Neural progenitor cell (in vitro differentiated cells): ENCODE measurements around the gene ASB8. TPM values are rescaled to one million over a fixed set of nuclear protein-coding genes. Genes with fewer than 3 reads are reported as not detected.

Source experiments
- DNase-seq: peaks from one replicate; pipeline ENCODE4 v3.0.0-alpha.2; 2016; ENCODE audit warnings: low spot score
- H2AFZ ChIP-seq: fragments of 200-600 bp; sonication (generic); replicated peaks from 2 replicates; pipeline ENCODE4 v1.6.1; 2016; ENCODE audit warnings: antibody characterized with exemption
- H3F3A ChIP-seq: fragments of 200-600 bp; sonication (generic); 2 replicates; pipeline ENCODE4 v1.6.1; 2016; ENCODE audit warnings: antibody characterized with exemption, low read depth
- H3K27ac ChIP-seq: fragments of 200-600 bp; sonication (generic); 2 replicates; pipeline ENCODE4 v1.5.1; 2016; ENCODE audit warnings: mild to moderate bottlenecking
- H3K27me3 ChIP-seq: fragments of 200-600 bp; sonication (generic); 2 replicates; pipeline ENCODE4 v1.6.1; 2016; ENCODE audit warnings: mild to moderate bottlenecking, moderate library complexity
- H3K36me3 ChIP-seq: fragments of 200-600 bp; sonication (generic); 2 replicates; pipeline ENCODE4 v1.5.1; 2016
- H3K4me1 ChIP-seq: fragments of 200-600 bp; sonication (generic); 2 replicates; pipeline ENCODE4 v1.6.1; 2016; ENCODE audit warnings: mixed run types
- H3K4me2 ChIP-seq: fragments of 200-600 bp; sonication (generic); 2 replicates; pipeline ENCODE4 v1.6.1; 2016
- H3K4me3 ChIP-seq: fragments of 200-600 bp; sonication (generic); 2 replicates; pipeline ENCODE4 v1.5.1; 2016
- H3K79me2 ChIP-seq: fragments of 200-600 bp; sonication (generic); 2 replicates; pipeline ENCODE4 v1.6.1; 2016; ENCODE audit warnings: low read depth
- H3K9ac ChIP-seq: fragments of 200-600 bp; sonication (generic); 2 replicates; pipeline ENCODE4 v1.6.1; 2016
- H3K9me3 ChIP-seq: fragments of 200-600 bp; sonication (generic); 2 replicates; pipeline ENCODE4 v1.5.1; 2016; ENCODE audit warnings: low read depth
- H4K20me1 ChIP-seq: fragments of 200-600 bp; sonication (generic); 2 replicates; pipeline ENCODE4 v1.6.1; 2016; ENCODE audit warnings: low read depth
- H3K27ac Mint-ChIP-seq: 3 replicates; pipeline ENCODE4 v1.8.0; 2021; ENCODE audit warnings: mixed read lengths
- H3K27me3 Mint-ChIP-seq: 2 replicates; pipeline ENCODE4 v1.8.0; 2022; ENCODE audit warnings: low read depth, mild to moderate bottlenecking, inconsistent platforms, moderate library complexity, mixed read lengths; ENCODE audit not compliant: insufficient read depth
- H3K36me3 Mint-ChIP-seq: 3 replicates; pipeline ENCODE4 v1.8.0; 2021; ENCODE audit warnings: mixed read lengths
- H3K4me1 Mint-ChIP-seq: 3 replicates; pipeline ENCODE4 v1.8.0; 2021; ENCODE audit warnings: mixed read lengths
- H3K4me3 Mint-ChIP-seq: 3 replicates; pipeline ENCODE4 v1.8.0; 2021; ENCODE audit warnings: mild to moderate bottlenecking, moderate library complexity, mixed read lengths
- H3K9me3 Mint-ChIP-seq: 3 replicates; pipeline ENCODE4 v1.8.0; 2020; ENCODE audit warnings: mixed read lengths
- CTCF ChIP-seq: fragments of 200-600 bp; sonication (generic); IDR thresholded peaks from 2 replicates; pipeline ENCODE4 v1.5.1; 2017; ENCODE audit warnings: antibody characterized with exemption, mild to moderate bottlenecking
- EZH2 ChIP-seq: fragments of 200-600 bp; sonication (generic); IDR thresholded peaks from 2 replicates; pipeline ENCODE4 v1.6.1; 2017; ENCODE audit warnings: antibody characterized with exemption, mild to moderate bottlenecking, moderate library complexity
- EZH2phosphoT487 ChIP-seq: fragments of 200-600 bp; sonication (generic); IDR thresholded peaks from 2 replicates; pipeline ENCODE4 v1.6.1; 2017; ENCODE audit warnings: antibody characterized with exemption
- total RNA-seq: library from RNA; depleted of rRNA; stranded (reverse); fragments of >200 nt; gene quantifications from 2 replicates; pipeline ENCODE4 v1.2.3, GENCODE V29; 2015; ENCODE audit warnings: low replicate concordance

Gene ASB8
- total RNA-seq, 1 donor from 2014 or later, result 4.2 TPM

GRCh38 chr12:48143898-48144297 is 13.4 kb downstream of the ASB8 start:
- H3K4me1 ChIP-seq, result no peaks in the 10 kb centered on the region
- no peaks in the 10 kb centered on the region for H3K27me3 ChIP-seq
- no peak overlapping the region for H3K4me2 ChIP-seq
- H3K9me3 Mint-ChIP-seq, result no peaks in the 10 kb centered on the region
- H3K4me3 ChIP-seq, result no peak overlapping the region
- H3K27ac ChIP-seq, result no peak overlapping the region
- no peaks in the 10 kb centered on the region for H3K4me1 Mint-ChIP-seq
- DNase-seq, result no peak
- no peaks in the 10 kb centered on the region for H3K9me3 ChIP-seq
- no peaks in the 10 kb centered on the region for H4K20me1 ChIP-seq
- no peak for TF ChIP-seq CTCF
- TF ChIP-seq EZH2phosphoT487, result no peak
- no peak for TF ChIP-seq EZH2
- H3K36me3 ChIP-seq, result peaks cover 13% of the 10 kb centered on the region
- H3K79me2 ChIP-seq, result no peaks in the 10 kb centered on the region
- H3F3A ChIP-seq, result peaks cover 4% of the 10 kb centered on the region
- H3K4me3 Mint-ChIP-seq, result no peak overlapping the region
- peaks cover 4% of the 10 kb centered on the region for H3K27me3 Mint-ChIP-seq
- H3K27ac Mint-ChIP-seq, result no peak overlapping the region
- no peak overlapping the region for H2AFZ ChIP-seq
- H3K36me3 Mint-ChIP-seq, result peaks cover 47% of the 10 kb centered on the region
- no peak overlapping the region for H3K9ac ChIP-seq

GRCh38 chr12:48142818-48143674 is 14.3 kb downstream of the ASB8 start:
- H3K9ac ChIP-seq, result no peak overlapping the region
- Mint-ChIP-seq H3K36me3 (peaks cover 46% of the 10 kb centered on the region), H3K4me1 (no peaks in the 10 kb centered on the region), H3K4me3 (no peak overlapping the region), H3K9me3 (no peaks in the 10 kb centered on the region), H3K27ac (no peak overlapping the region), H3K27me3 (peaks cover 4% of the 10 kb centered on the region)
- H2AFZ ChIP-seq, result no peak overlapping the region
- H3K27me3 ChIP-seq, result no peaks in the 10 kb centered on the region
- no peak overlapping the region for H3K4me2 ChIP-seq
- peaks cover 13% of the 10 kb centered on the region for H3K36me3 ChIP-seq
- H3K9me3 ChIP-seq, result no peaks in the 10 kb centered on the region
- DNase-seq, result no peak
- H3K79me2 ChIP-seq, result no peaks in the 10 kb centered on the region
- no peaks in the 10 kb centered on the region for H4K20me1 ChIP-seq
- H3K27ac ChIP-seq, result no peak overlapping the region
- H3K4me1 ChIP-seq, result no peaks in the 10 kb centered on the region
- H3F3A ChIP-seq, result peaks cover 4% of the 10 kb centered on the region
- TF ChIP-seq EZH2, result no peak
- TF ChIP-seq EZH2phosphoT487, result no peak
- no peak for TF ChIP-seq CTCF
- no peak overlapping the region for H3K4me3 ChIP-seq

GRCh38 chr12:48135027-48135426 is 22.3 kb downstream of the ASB8 start:
- Histone ChIP-seq H3K9ac (no peak overlapping the region), H3K4me3 (no peak overlapping the region), H2AFZ (no peak overlapping the region), H3K27ac (no peak overlapping the region), H3K4me2 (no peak overlapping the region), H3F3A (no peaks in the 10 kb centered on the region), H3K79me2 (no peaks in the 10 kb centered on the region), H4K20me1 (no peaks in the 10 kb centered on the region), H3K4me1 (no peaks in the 10 kb centered on the region), H3K9me3 (no peaks in the 10 kb centered on the region), H3K36me3 (peaks cover 4% of the 10 kb centered on the region), H3K27me3 (no peaks in the 10 kb centered on the region)
- H3K36me3 Mint-ChIP-seq, result peaks cover 39% of the 10 kb centered on the region
- no peaks in the 10 kb centered on the region for H3K27me3 Mint-ChIP-seq
- DNase-seq, result no peak
- TF ChIP-seq EZH2 (no peak), EZH2phosphoT487 (no peak), CTCF (no peak)
- H3K4me3 Mint-ChIP-seq, result no peak overlapping the region
- H3K27ac Mint-ChIP-seq, result no peak overlapping the region
- H3K9me3 Mint-ChIP-seq, result no peaks in the 10 kb centered on the region
- no peaks in the 10 kb centered on the region for H3K4me1 Mint-ChIP-seq
